Thoracic aorta (tissue), 2 donors: Measurements from ENCODE around the gene CFC1. TPM values are rescaled to one million over a fixed set of nuclear protein-coding genes. Genes with fewer than 3 reads are reported as not detected.
"Not testable (repeated sequence)": the region's sequence is repeated elsewhere in the genome, so short reads cannot be mapped to it uniquely, and the experiment has no call there.

ENCODE experiments used
- ATAC-seq: fragments of 150-250 bp; one replicate; pipeline ENCODE4 v1.8.0; 2017; ENCODE audit warnings: low read depth; ENCODE audit not compliant: insufficient number of reproducible peaks, low FRiP score
- DNase-seq: peaks from one replicate; pipeline ENCODE4 v3.0.0-alpha.2; 2020; ENCODE audit warnings: low spot score
- H3K27ac ChIP-seq, 2 donors: fragments of 200-600 bp; sonication (generic); 1 replicate in 1 of 2; 2 replicates in 1 of 2; pipeline ENCODE4 v1.5.1; 2016; ENCODE audit warnings: mild to moderate bottlenecking in 2 of 2, moderate library complexity in 2 of 2
- H3K27me3 ChIP-seq: fragments of 200-600 bp; sonication (generic); replicated peaks from 2 replicates; pipeline ENCODE4 v1.6.0; 2016; ENCODE audit warnings: mild to moderate bottlenecking; ENCODE audit not compliant: insufficient read depth
- H3K36me3 ChIP-seq: fragments of 200-600 bp; sonication (generic); one replicate; pipeline ENCODE4 v1.5.1; 2016
- H3K4me1 ChIP-seq, 2 donors: fragments of 200-600 bp; sonication (generic); 1 replicate in 1 of 2; 2 replicates in 1 of 2; pipeline versions ENCODE4 v1.5.1 to v1.6.0; 2016; ENCODE audit warnings: low read depth in 2 of 2, mild to moderate bottlenecking in 1 of 2; ENCODE audit not compliant: control insufficient read depth in 1 of 2
- H3K4me3 ChIP-seq: fragments of 200-600 bp; sonication (generic); 2 replicates; pipeline ENCODE4 v1.5.1; 2016; ENCODE audit warnings: mild to moderate bottlenecking
- H3K9me3 ChIP-seq: fragments of 200-600 bp; sonication (generic); 2 replicates; pipeline ENCODE4 v1.5.1; 2016
- total RNA-seq, 2 donors: library from RNA; depleted of rRNA; stranded (reverse); fragments of >200 nt; gene quantifications; one replicate each; pipeline versions ENCODE4 v1.1.0 to v1.2.3, GENCODE V29; 2016

Gene CFC1
- total RNA-seq, 2 donors from 2014 or later: not detected

DNA sequence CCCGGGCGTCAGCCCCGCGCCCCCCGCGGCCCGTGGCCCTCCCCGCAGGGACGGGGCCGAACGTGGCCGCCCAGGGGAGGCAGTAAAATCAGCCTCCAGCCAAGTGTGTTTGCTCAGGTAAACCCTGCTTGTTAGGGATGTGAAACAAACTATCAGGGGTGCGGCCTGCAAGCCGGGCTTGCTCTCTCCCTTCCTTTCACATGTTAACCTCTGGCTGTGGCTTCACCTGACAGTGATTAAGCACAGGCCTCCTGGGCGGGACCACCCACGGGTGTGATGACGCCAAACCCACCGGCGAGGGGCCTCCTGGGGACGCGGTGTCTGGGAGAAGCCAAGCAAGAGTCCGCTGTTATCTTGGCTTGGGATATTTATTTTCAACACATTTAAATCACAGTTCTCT lies 1.4 kb downstream of the CFC1 start:
- H3K27ac ChIP-seq, H3K4me3 ChIP-seq, H3K4me1 ChIP-seq, H3K27me3 ChIP-seq, ATAC-seq, DNase-seq, H3K36me3 ChIP-seq, H3K9me3 ChIP-seq: not testable (repeated sequence)

DNA sequence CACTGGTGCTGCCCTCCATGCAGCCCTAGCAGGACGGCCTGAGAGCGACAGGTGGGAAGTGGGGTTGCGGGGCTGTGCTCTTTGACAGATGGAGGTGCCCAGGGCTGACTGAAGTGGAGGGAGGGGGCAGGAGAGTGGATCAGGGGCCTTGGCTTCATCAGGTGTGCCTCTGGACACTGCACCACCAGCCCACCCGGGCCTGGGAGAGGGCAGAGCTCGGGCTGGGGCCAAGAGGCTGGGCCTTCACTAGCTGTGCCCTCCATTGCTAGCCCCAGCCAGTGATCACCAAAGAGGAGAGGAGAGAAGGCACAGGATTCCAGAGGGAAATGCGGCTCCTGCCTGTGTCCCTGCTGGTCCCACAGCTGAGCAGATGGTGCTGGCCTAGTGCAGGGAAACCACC lies 2.6 kb downstream of the CFC1 start:
- not testable (repeated sequence) for H3K4me3 ChIP-seq, H3K27me3 ChIP-seq, H3K9me3 ChIP-seq, H3K36me3 ChIP-seq, H3K4me1 ChIP-seq, H3K27ac ChIP-seq, ATAC-seq, DNase-seq

DNA sequence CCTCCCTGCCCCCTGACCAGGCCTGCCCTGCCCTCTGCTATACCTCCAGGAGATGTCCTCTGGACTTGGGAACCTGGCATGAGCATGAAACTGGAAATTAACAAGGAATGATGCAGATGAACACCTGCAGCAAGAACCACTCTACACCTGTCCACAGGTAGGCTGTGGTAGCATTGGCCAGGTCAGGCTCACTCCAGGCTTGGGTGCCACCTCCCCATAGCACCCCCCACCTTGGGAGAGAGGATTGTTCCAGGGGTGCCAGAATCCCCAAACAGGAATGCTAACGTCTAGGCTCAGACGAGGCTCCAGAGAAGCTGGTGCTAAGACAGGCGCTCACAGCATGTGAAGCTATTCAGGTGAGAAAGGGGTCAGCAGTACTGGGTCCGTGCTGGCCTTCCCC lies 5.4 kb downstream of the CFC1 start:
- DNase-seq, ATAC-seq: not testable (repeated sequence)

DNA sequence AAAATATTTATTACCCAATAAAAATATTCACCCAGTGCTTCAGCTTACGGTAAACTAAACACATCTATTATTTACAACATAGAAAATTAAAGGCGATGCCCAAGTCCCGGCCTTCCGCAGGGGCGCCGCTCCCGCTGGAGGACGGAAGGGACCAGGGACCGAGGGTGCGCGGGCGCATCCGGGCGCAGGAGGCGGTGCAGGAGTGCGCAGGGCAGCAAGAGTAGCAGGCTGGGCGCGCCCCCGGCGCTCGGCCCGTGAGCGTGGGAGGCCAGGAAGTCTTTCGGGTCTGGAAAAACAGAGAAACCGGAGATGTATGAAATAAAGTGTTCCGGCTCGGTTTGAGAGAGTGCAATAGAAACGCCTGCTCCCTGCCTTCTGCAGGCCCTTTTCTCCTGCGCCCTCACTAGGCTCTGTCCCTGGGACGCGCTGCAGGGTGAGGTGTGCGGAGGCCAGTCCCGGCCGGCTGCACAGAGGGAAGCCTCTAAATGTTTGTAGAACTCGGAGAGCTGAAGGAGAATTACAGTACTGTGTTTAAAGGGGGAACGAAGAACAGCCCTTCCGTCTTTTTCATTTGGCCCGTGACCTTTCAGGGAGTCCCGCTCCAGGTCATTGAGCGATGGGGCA lies 6.5 kb downstream of the CFC1 start:
- H3K4me1 ChIP-seq, H3K27ac ChIP-seq, H3K27me3 ChIP-seq, DNase-seq, H3K9me3 ChIP-seq, ATAC-seq, H3K4me3 ChIP-seq, H3K36me3 ChIP-seq: not testable (repeated sequence)

More for the DNA sequence above, 5.4 kb downstream of the CFC1 start:
- not testable (repeated sequence) for H3K9me3 ChIP-seq, H3K4me3 ChIP-seq, H3K27ac ChIP-seq, H3K27me3 ChIP-seq, H3K36me3 ChIP-seq, H3K4me1 ChIP-seq

DNA sequence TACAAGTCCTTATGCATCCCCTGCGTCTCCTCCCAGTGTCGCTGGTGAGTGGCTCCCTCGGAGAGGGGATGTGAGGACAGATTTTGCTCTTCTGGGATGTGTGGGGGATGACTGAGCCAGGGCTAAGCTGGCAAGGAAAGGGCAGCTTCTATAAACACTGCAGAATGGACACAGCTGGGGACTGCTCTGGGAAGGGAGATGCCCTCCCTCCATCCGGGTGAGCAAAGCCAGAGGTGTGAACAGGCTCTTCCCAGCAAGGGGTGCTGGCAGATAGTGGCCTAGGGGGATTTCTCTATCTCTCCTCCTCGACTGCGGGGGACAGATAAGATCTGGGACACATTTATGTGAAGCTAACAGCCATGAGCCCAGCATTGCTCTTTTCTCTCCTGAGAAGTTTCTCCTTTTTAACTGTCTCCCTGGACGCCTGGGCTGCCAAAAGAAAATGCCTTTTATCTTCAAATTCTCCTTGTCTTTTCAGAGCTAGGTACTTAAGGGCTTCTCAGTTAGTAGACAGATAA lies 8.5 kb downstream of the CFC1 start:
- not testable (repeated sequence) for H3K36me3 ChIP-seq, H3K4me3 ChIP-seq, H3K4me1 ChIP-seq, H3K27me3 ChIP-seq, H3K9me3 ChIP-seq, H3K27ac ChIP-seq, DNase-seq
- peak; percentile 37 for ATAC-seq

DNA sequence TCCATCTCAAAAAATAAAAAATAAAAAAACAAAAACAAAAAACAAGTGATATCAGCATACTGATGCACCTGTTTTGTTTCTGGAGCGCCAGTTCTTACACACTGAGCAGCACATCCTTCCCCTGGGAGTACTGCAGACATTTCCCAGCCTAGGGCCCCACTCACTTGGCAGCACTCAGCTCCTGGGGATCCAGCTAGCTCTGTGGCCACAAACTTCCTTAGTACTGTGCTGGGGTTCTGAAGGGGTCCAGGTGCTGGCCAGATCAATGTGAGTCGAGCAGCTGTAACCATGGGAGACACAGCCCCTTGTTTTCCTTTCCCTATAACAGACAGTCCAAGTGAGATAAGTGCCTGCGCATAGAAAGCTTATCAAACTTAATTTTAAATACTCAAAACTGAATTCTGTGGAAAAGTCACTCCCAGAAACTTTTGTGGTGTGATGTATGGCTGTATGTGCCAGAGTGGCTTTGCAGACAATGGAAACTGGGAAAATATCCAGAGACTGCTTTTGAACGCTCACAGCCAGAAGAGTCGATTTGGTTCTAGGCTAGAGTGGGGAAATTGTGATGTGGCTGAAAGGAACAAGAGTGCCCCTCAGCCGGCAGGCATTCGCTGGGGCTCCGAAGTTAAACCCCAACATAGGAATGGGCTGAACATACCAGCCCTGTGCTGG lies 9.1 kb downstream of the CFC1 start:
- ATAC-seq, DNase-seq, H3K4me1 ChIP-seq, H3K36me3 ChIP-seq, H3K9me3 ChIP-seq, H3K27me3 ChIP-seq, H3K4me3 ChIP-seq, H3K27ac ChIP-seq: not testable (repeated sequence)

DNA sequence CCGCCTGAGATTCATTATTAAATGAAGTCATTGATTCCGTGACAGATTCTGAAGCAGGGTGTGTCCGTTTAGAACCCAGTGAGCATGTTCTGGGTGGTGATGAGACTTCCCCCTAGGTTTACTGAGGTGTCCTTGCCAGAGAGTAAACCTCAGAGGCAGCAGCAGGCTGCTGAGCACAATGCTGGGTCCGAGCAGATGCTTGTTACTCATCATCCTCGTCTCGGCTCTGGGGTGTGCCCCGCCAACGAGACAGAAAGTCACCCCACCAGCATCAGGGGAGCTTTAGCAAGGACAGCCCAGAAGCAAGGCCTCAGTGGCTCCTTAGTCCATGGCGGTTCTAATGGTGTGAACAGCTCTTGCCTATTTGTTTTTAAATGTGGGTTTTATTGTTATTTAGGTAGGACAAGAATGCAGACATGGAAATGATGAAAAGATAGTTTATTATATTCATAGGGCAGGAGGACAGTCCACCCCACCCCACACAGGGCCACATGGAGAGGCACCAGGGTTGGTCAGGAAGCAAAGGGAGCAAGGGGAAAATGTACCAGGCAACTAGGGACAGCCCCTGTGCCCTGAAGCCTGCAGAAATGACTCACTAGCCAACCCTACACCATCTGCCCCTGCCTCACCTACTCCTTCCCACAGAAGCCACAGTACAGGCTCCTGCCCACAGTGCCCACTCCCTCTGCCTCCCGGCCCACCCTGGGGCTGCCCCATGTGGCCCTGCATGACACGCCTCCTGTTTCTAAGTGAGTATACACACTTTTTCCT lies 10.5 kb downstream of the CFC1 start:
- not testable (repeated sequence) for H3K27me3 ChIP-seq, H3K4me3 ChIP-seq, ATAC-seq, H3K27ac ChIP-seq, DNase-seq, H3K36me3 ChIP-seq, H3K4me1 ChIP-seq, H3K9me3 ChIP-seq

DNA sequence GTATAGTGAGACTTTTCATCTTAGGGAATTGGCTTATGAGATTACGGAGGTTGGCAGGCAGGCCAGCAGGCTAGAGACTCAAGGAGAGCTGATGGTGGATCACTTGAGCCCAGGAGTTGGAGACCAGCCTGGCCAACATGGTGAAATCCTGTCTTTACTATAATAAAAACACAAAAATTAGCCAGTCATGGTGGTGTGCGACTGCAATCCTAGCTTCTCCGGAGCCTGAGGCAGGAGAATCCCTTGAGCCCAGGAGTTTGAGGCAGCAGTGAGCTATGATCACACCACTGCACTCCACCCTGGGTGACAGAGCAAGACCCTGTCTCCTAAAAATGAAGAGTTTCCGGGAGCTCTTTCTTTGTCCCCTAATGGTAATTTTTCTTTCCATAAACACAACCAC lies 14.6 kb downstream of the CFC1 start:
- H3K4me1 ChIP-seq, H3K27ac ChIP-seq, DNase-seq, ATAC-seq, H3K36me3 ChIP-seq, H3K9me3 ChIP-seq, H3K27me3 ChIP-seq, H3K4me3 ChIP-seq: not testable (repeated sequence)

DNA sequence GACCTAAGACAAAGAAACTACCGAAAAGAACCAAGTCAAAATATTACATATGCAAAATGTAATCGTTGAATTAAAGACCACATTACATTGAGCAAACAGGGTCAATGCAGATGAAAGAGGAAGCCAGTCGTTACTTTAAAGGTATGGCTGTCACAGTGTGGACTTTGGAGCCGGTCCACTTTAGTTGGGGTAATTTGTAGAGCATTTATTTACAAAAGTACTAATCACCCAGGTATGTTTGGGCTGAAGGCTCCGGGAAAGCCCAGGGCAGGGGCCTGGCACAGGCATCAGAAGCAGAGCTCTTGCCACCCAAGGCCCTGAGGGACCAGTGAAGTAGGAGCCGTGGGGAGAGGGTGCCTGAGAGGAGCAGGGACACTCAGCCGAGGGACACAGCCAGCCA lies 15.8 kb downstream of the CFC1 start:
- not testable (repeated sequence) for H3K4me3 ChIP-seq, DNase-seq, H3K4me1 ChIP-seq, H3K27ac ChIP-seq, H3K9me3 ChIP-seq, H3K27me3 ChIP-seq, H3K36me3 ChIP-seq, ATAC-seq

DNA sequence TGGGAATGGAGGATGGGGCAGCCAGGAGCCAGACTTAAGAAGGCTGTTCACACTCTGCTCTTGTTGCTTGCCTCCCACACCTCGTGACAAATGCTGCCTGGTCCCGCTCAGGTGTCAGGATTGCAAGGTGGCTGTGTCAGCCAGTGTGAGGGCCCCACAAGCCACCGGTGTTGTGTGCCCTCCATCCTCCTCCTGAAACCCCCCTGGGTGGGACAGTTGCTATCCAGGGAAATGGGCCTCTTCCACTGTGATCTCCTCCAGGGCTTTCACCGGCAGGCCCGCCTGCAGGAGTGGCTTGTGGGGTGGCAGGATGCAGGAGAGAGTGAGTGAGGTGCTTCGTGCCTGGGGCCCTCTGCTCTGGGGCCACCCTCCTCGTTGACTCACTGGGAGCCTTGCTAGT lies 16.4 kb downstream of the CFC1 start:
- not testable (repeated sequence) for ATAC-seq, H3K9me3 ChIP-seq, H3K4me1 ChIP-seq, H3K4me3 ChIP-seq, H3K27ac ChIP-seq, H3K27me3 ChIP-seq, H3K36me3 ChIP-seq, DNase-seq

DNA sequence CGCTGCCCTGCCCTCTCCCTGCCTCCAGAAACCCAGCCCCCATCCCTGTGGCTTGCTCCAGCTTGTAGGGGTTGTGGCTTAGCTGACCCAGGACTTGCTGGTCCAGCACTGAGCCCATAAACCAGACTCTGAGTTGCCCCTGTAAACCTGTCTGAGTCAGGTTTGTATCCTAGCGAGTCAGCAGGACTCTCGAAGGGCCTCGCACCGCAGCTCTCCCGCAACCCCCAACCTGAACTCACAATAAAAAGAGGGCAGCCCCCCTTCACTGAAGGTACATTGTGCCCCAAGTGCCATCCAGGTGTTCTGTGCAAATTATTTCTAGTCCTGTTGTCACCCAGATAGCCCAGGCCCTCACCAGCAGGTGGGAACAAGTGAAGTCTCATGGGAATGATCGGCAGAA lies 17.9 kb downstream of the CFC1 start:
- not testable (repeated sequence) for H3K27me3 ChIP-seq, H3K4me3 ChIP-seq, ATAC-seq, H3K4me1 ChIP-seq, H3K9me3 ChIP-seq, H3K27ac ChIP-seq, DNase-seq, H3K36me3 ChIP-seq

DNA sequence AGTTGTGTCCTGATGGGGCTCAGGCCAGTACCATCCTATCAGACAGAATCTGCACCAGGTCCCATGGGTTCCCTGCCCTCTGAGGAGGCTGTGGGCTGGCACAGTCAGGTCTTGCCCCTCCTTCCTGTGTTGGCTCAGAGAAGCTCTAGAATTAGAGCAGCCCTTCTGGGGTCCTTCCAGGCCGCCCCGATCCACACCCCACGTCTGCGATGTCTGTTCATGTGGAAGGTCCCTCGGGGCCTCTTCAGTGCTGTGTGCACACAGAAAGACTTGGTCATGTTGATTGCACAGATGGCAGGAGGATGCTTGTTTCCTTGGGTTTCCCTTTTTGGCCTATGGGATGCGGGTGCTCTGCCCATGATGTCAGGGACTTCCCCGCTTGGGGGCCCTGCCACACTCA lies 20.3 kb downstream of the CFC1 start:
- not testable (repeated sequence) for H3K36me3 ChIP-seq, DNase-seq, H3K27ac ChIP-seq, H3K27me3 ChIP-seq, H3K9me3 ChIP-seq, H3K4me1 ChIP-seq, H3K4me3 ChIP-seq, ATAC-seq
